HT-29 (cell line): ENCODE data around the gene GPR83. TPM values are rescaled to one million over a fixed set of nuclear protein-coding genes. Genes with fewer than 3 reads are reported as not detected.
"Not testable (repeated sequence)": the region's sequence is repeated elsewhere in the genome, so short reads cannot be mapped to it uniquely, and the experiment has no call there.

Experiments
- DNase-seq: peaks from one replicate; pipeline ENCODE4 v3.0.0-alpha.2; 2015; ENCODE audit warnings: low spot score
- total RNA-seq: library from RNA; depleted of rRNA; stranded (reverse); fragments of >200 nt; shearing (Covaris generic); gene quantifications from 2 replicates; pipeline ENCODE4 v1.2.3, GENCODE V29; 2014; rRNA removed

Gene GPR83
- 0.05 TPM in 1 of 2 replicates, not detected in the other for total RNA-seq

GRCh38 chr11:94400839-94401772 is at the start of gene GPR83:
GPR83 (minus strand) TSS chr11:94401419; CDS start chr11:94401247, 172 bp downstream.
- DNase-seq: no peak

- no peak for DNase-seq
Observed at GRCh38 chr11:94450048-94450447, 48.8 kb upstream of the GPR83 start.

- DNase-seq: peak; percentile 18
Observed at GRCh38 chr11:94449437-94449836, 48.2 kb upstream of the GPR83 start.

GRCh38 chr11:94449029-94449428 is 47.8 kb upstream of the GPR83 start:
- no peak for DNase-seq

GRCh38 chr11:94447149-94447548 is 45.9 kb upstream of the GPR83 start:
- no peak for DNase-seq

- DNase-seq: no peak
Observed at GRCh38 chr11:94445641-94446040, 44.4 kb upstream of the GPR83 start.

GRCh38 chr11:94433049-94433448 is 31.8 kb upstream of the GPR83 start:
- DNase-seq: no peak

GRCh38 chr11:94424662-94425061 is 23.4 kb upstream of the GPR83 start:
- DNase-seq: no peak

GRCh38 chr11:94424011-94424410 is 22.8 kb upstream of the GPR83 start:
- no peak for DNase-seq

GRCh38 chr11:94423507-94423906 is 22.3 kb upstream of the GPR83 start:
- DNase-seq: no peak

- no peak for DNase-seq
Observed at GRCh38 chr11:94418123-94418765, 17.0 kb upstream of the GPR83 start.

- peak; percentile 63 for DNase-seq
Observed at GRCh38 chr11:94417386-94417987, 16.3 kb upstream of the GPR83 start.

- DNase-seq: peak; percentile 22
Observed at GRCh38 chr11:94405062-94405833, 4.0 kb upstream of the GPR83 start.

- DNase-seq: no peak
Observed at GRCh38 chr11:94402355-94402754, 1.1 kb upstream of the GPR83 start.

GRCh38 chr11:94401773-94402265 is 600 bp upstream of the GPR83 start:
- DNase-seq: no peak

- DNase-seq: no peak
Observed at GRCh38 chr11:94400457-94400838, 771 bp downstream of the GPR83 start.

- DNase-seq: no peak
Observed at GRCh38 chr11:94400050-94400449, 1.2 kb downstream of the GPR83 start.

GRCh38 chr11:94398101-94398500 is 3.1 kb downstream of the GPR83 start:
- DNase-seq: no peak

GRCh38 chr11:94396282-94396681 is 4.9 kb downstream of the GPR83 start:
- DNase-seq: no peak

GRCh38 chr11:94391937-94392336 is 9.3 kb downstream of the GPR83 start:
- not testable (repeated sequence) for DNase-seq

GRCh38 chr11:94379613-94380012 is 21.6 kb downstream of the GPR83 start:
- DNase-seq: no peak
